GM12865 (cell line): Measurements from ENCODE around the gene RTP2.

Source experiments
- DNase-seq: peaks from one replicate; pipeline ENCODE4 v3.0.0; 2010; ENCODE audit warnings: low read depth
- H3K4me3 ChIP-seq: 2 replicates; pipeline ENCODE4 v1.5.1; 2011; ENCODE audit warnings: mild to moderate bottlenecking, low read depth, low read length, control low read depth
- TF ChIP-seq, protein P1 (sequence below): IDR thresholded peaks from 2 replicates; pipeline ENCODE4 v1.5.1; 2011; ENCODE audit warnings: low read length, control low read depth, low read depth, inconsistent platforms; ENCODE audit not compliant: insufficient read depth; ENCODE audit errors: missing control alignments

The RTP2 gene

DNA sequence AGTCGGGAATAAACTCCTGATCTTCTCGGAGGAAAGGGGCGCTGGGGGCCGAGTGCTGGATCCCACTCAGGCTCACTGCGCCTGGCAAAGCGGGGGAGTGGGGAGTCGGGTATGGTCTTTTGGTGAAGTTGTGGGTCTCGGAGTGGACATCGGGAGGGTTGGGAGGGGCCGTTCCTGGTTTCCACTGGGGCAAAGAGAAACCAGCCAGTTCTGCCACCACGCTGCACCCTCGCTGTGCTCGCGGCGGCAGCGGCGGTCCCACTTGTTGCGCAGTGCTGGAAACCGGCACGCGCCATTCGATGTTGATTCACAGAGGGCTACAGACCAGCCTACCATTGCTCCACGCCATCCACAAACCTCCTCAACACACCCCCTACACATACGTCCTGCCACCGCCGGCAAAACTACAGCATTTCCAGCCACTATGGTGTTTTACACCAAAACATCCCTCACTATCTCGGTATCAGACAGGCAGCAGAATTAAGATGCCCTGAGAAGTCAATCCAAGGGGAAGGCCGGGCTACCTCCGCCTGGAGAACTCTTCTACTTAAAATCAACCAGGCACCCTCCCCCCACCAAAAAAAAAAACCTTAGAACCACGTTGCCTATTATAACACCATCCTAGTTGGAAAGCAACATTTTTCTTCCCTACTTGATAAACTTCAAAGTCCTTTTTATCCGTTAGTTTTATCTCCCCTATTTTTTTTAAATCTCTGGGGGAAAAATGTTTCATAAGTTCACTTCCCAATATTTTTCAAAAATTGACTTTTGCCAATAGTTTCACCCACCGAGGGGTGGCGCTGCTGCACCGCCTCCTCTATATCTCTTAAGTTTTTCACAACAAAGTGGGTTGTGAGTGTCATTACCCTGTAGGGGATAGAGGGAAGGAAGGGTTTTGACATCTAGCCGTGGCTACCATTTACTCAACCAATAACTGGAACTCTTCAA, 39.3 kb upstream of the RTP2 start:
- peak overlapping the region; percentile 29; the same call in 1 of the 2 replicates for H3K4me3 ChIP-seq
- TF ChIP-seq, protein P1, sequence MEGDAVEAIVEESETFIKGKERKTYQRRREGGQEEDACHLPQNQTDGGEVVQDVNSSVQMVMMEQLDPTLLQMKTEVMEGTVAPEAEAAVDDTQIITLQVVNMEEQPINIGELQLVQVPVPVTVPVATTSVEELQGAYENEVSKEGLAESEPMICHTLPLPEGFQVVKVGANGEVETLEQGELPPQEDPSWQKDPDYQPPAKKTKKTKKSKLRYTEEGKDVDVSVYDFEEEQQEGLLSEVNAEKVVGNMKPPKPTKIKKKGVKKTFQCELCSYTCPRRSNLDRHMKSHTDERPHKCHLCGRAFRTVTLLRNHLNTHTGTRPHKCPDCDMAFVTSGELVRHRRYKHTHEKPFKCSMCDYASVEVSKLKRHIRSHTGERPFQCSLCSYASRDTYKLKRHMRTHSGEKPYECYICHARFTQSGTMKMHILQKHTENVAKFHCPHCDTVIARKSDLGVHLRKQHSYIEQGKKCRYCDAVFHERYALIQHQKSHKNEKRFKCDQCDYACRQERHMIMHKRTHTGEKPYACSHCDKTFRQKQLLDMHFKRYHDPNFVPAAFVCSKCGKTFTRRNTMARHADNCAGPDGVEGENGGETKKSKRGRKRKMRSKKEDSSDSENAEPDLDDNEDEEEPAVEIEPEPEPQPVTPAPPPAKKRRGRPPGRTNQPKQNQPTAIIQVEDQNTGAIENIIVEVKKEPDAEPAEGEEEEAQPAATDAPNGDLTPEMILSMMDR = peak; percentile 66
- peak; percentile 58 for DNase-seq

DNA sequence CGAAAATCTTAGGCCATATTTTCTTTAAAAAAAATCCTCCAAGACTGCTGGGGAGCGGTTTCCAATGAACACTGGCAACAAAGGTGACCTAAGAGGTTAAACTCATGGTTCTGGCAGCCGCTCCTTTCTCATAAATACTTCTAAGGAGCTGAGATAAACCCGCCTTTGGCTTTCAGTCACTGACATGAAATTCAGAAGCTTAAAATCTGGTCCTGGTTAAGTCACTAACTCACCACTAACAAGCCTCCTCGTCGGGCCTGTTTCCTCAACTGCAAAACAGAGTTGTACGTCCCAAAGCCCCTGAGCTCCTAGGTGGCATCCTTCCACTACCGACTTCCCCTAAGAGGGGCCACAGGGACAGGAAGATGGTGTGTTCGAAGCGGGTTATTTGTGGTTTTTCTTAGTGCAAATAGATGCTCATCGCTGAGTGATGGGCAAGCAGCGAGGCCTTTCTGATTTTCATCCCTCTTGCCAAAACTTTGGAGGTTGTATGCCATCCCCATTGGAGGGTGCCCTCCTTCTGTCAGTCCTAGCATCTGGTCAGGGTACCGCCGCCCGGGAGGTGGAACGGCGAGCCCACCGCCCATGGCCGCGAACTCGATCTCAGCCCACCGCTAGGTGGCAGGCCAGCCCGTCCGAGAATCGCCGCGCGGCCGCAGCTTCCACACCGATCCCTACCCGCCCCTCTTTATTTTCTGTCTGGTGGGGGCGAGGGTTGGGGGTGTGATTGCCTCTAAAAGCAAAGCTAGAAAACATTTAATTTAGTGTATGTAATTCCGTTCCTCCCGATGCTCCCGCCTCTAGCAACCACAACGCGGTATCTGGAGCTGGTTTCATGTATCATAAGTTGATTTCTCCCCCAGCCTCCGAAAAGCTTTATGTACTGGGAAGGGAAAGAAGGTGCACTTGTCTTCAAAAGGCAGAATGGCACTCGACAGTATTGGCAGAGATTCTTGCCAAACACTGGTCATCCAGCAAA, 38.4 kb upstream of the RTP2 start:
- peak; percentile 40 for DNase-seq
- peak overlapping the region; percentile 29; the same call in 1 of the 2 replicates for H3K4me3 ChIP-seq
- TF ChIP-seq, protein P1 = peak; percentile 87

DNA sequence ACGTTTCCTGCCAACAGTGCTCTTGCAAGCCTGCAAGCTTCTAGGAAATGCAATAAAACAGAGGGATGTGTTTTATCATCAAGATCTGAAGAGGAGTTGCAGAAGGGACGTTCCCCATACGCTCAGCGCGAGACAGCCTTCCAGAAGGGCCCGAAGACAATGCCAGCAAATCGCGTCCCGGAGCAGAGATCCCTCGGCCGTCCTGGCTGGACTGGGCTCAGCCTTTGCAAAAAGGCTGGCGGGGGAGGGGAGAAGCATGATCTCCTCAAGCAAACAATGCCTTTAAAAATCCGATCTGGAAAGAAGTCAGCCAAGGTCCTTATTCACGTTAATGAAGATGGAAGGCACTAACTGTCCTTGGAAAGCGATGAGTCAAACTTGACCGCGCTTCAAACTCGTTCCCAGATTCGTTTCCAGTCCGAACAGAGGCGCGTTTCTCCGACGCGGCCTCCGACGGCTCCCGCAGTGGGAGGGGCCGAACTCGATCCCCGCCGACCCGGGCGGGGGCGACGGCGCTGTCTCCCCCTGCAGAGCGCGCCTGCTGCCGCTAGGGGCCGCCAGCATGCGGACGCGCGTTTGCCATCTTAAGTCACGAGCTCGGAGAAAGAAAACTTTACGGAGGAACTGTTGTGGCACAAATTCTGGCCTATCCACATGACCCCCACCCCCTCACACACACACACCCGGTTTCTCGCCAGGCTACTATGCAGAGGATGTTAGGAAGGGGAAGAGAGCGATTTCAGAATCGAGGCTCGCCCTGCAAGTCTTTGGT, 37.4 kb upstream of the RTP2 start:
- TF ChIP-seq, protein P1 = peak; percentile 98
- DNase-seq = peak; percentile 70
- H3K4me3 ChIP-seq = peak overlapping the region; percentile 50

GRCh38 chr3:187739094-187739560, 36.8 kb upstream of the RTP2 start:
- H3K4me3 ChIP-seq = peak overlapping the region; percentile 50
- TF ChIP-seq, protein P1 = no peak
- DNase-seq = no peak

DNA sequence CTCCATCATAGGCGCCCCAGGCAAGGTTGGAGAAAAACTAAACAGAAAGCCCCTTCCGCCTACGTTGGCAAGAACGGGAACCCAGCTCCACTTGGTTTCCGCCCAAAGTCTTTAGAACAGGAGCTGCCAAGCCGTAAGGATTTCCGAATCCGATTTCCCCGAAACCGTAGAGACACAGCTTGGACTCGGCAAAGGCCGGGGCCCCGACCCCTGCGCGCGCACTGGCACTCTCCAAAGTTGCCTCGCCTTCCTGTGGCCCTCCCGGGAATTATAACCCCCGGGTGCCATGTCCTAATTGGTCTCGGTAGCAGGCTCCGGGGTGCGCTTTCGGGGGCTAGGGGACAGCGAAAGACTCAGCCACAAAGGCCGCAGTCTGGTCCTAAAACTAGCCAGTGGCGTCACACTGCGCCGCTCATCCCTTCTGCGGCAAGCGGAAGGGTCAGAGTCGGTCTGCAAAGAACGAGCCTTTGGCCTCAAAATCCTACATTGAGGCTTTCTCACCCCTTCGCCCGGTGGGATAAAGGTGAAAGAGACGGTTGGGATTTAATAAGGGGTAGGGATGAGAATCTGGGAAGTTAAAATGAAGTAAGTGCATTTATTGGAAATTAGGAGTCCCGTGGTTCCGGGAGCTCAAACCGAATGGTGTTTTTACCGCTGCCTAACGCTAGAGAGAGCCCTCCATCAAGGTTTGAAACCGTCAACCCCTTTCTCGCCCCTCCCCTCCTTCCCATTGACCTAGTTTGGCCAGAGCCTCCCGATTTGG, 36.2 kb upstream of the RTP2 start:
- peak; percentile 67 for DNase-seq
- H3K4me3 ChIP-seq = peak overlapping the region; percentile 50
- TF ChIP-seq, protein P1 = peak; percentile 80

DNA sequence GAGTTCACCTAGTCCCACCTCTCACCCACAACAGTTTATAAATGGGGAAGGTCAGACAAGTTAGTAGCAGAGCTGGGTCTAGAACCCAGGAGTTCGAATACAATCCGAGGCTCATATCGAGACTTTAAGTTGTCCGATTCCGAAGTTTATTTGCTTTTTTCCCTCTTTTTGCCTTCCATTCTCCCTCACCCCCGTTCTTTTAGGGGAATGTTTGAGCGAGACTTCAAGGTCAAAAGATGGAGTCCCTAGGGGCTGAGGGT, 35.6 kb upstream of the RTP2 start:
- DNase-seq = no peak
- H3K4me3 ChIP-seq = peak overlapping the region; percentile 50
- TF ChIP-seq, protein P1 = no peak
